GM18909 (cell line): Measurements from ENCODE around the gene ZNF134.

Experiments used
- ATAC-seq: cut with Tn5 transposase; IDR thresholded peaks from one replicate; pipeline ENCODE4 v1.9.1; 2021; ENCODE audit warnings: mild to moderate bottlenecking; ENCODE audit not compliant: unreplicated experiment, poor library complexity

Gene ZNF134

GRCh38 chr19:57633832-57634131 lies 19.7 kb downstream of the ZNF134 start:
- no peak for ATAC-seq

- no peak for ATAC-seq
Measured at GRCh38 chr19:57637379-57637778, 23.3 kb downstream of the ZNF134 start.

- ATAC-seq: no peak
Measured at GRCh38 chr19:57641715-57642234, 27.7 kb downstream of the ZNF134 start.

DNA sequence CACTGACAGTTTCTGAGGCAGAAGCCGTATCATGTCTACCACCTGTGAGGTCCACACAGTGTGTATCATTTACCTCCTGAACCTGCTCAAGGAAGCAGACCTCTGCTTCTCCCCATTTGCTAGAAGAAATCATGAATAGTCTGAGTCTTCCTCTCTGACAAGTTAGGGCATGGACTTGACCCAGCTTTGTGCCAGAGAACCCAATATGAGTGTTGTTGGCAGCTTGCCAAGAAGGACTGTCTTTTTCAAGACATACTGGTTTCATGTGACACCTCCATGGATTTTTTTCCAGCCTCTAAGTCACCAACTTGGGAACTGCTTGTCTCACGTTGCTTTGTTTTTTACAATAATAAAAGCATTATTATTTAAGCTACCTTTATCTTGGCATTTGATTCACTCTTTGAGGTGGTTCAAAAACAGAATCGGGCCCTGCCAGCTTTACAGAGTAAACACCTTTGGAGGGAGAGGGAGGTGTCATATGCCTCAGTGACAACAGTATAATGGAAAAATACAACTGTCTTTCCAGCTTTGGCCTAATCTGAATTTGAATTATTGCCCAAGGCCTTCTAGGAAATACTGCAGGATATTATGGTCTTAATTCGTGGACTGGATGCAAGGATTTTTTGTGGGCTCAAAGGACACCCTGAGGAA lies 28.5 kb downstream of the ZNF134 start:
- ATAC-seq: no peak

DNA sequence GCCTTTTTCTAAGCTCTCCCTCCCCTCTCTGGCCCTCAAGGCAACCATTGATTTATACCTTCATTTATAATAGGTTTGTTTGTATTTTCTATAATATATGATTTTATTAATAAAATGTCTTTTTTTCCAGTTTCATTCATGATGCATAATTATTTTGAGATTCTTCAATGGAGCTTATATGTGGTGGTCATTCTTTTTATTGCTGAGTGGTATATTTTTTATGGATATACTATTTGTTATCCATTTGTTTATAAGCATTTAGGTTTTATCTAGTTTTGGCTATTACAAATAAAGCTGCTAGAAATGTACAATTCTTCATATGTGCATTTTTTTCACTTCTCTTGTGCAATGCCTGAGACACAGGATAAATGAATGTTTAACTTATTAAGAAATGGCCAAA lies 29.7 kb downstream of the ZNF134 start:
- ATAC-seq: no peak

DNA sequence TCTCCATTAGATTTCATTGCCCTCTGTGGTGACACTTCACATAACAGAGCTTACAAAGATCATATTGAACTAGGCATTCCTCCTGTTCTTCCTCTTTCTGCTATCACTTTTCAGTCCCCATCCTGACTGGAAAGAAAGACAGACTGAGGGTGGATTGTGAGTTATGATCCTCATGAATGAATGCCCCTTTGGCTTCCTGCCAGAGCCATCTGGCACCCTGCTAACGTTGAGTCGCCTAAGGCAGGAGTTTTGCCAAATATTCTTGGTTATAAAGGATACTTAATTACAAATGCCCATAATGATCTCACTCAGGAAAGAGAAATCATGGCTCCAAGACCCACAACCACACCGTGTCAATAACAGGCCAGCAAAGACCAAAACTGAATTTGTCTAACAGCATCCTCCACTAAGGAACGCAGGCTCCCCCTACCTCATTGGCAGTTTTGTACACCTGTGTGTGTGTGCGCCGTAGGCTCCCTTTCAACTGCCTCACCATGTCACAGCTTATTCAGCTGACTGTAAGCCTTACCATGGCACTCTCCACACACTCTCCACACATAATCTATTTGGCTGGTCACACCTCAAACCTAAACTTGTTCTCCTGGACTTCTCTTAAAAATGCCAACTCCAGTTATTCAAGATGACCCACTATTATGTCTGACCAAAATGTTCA lies 34.4 kb downstream of the ZNF134 start:
- no peak for ATAC-seq

DNA sequence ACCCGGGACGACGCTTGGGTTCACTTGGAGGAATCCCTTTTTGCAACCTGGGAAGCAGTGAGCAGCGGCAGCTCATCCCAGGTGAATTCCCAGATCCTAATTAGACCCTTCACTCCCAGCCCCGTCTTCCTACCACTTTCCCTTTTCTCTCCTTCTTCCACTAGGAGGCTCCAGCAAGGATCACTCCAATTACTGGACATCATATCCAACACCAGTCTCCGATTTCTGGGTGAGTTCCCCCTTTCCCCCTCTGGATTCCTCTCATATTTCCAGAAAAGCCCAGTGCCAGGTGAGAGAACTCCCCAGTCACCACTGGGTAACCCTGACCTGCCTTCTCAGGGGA lies 37.6 kb downstream of the ZNF134 start:
- ATAC-seq: no peak

- no peak for ATAC-seq
Measured at GRCh38 chr19:57653689-57654088, 39.6 kb downstream of the ZNF134 start.

GRCh38 chr19:57655443-57655842 lies 41.4 kb downstream of the ZNF134 start:
- ATAC-seq: no peak

GRCh38 chr19:57656346-57656745 lies 42.3 kb downstream of the ZNF134 start:
- no peak for ATAC-seq

- no peak for ATAC-seq
Measured at GRCh38 chr19:57664269-57665127, 50.5 kb downstream of the ZNF134 start.

GRCh38 chr19:57665261-57665806 lies 51.3 kb downstream of the ZNF134 start:
- ATAC-seq: no peak

GRCh38 chr19:57667228-57667627 lies 53.2 kb downstream of the ZNF134 start:
- no peak for ATAC-seq

DNA sequence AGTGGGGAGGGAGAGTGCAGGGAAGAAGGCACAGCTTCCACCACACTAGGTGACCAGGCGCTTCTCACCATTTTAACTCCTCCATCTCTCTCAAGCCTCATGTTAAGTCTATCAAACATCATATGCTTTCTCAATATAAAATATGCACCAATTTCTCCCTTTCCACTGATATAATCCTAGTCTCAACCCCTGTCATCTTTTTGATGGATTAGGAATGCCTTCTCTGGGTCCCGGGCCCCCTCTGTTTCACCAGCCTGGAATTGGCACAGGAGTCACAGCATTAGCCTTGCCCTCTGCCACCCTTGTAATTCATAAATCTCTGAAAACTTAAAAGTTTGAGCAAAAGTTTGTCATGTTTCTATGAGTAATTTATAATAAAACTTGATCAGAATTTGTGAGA lies 54.6 kb downstream of the ZNF134 start, which contains the start of gene ZSCAN4:
ZSCAN4 (plus strand) TSS at position 301 of the 400 bp plus-strand sequence. CDS start 7,211 bp downstream, outside the sequence.
- ATAC-seq: no peak

DNA sequence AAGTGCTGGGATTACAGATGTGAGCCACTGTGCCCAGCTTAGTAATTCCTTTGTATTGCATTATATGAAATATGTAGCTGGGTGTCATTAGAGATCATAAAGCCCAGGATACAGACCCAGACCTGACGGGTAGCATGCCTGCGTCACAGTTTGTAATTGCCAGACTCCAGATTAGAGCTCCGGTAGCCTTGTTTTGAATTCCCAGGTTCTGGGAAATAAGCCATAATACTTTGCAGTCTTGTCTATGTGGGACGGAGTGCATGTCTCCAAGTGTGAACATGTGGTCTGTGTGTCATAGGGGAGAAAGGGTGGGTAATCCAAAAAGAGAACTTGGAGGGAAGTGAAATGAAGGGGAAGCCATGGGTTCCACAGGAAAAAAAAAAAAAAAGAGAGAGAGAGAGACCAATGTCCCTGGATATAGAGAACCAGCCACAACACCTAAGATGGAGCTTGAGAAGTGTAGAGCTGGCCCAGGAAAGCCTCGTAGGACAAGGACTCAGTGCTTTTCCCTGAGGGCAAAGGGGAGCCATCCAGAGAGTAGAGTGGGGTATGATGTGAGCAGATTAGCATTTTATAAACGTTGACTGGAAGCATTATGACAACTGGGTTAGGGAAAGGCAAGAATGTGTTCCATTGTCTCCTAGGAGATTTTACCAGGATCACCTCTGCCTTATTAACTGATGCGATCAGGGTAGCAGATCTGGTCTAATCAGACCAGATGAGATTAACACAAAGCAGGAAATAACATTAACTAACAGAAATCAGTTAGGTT lies 57.3 kb downstream of the ZNF134 start:
- ATAC-seq: no peak

- ATAC-seq: no peak
Measured at GRCh38 chr19:57672466-57672865, 58.4 kb downstream of the ZNF134 start.
